ENCODE data around the gene BRD3OS.

The BRD3OS gene

GRCh38 chr9:134053941-134054761 is 28.9 kb downstream of the BRD3OS start:
- no peak for DNase-seq

DNA sequence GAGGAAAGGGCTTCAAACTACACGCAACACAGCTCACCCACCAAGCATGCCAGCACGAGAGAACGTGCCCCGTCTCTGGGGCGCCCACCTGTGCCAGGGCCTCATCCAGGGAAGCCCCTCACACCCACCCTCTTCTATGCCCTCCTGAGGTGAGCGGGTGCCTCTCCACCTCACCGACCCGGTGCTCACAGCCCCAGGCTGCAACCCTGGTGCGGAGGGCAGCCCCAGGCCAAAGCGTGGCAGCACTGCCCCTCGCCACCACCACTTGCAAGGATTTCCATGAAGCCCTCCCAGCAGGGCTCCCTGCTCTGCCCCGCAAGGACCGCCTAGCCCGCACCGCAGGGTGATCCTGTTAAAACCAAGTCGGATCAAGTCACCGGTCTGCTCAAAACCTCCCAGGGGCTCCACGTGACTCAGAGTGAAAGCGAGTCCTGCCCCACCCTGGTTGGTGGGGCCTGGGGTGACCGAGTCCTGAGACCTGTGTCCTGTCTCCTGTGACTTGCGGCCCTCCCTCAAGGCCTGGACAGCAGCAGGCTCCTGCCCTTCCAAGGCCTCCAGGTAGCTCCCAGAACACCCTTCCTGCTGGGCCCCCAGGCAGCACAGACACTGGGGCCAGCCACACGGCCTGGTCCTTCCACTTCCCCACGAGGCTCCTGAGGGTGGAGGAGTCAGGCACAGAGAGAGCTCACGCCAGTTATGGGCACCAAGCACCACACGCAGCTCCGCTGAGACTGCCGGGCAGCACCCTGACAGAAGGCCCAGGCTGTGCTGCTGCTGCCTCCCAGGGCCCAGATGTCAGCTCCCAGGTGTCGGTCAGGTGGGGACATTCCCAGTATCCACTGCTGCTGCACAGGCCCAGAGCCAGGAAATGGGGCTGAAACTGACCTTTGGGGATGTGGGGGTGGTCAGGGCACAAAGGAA is 29.9 kb downstream of the BRD3OS start:
- no peak for DNase-seq

DNA sequence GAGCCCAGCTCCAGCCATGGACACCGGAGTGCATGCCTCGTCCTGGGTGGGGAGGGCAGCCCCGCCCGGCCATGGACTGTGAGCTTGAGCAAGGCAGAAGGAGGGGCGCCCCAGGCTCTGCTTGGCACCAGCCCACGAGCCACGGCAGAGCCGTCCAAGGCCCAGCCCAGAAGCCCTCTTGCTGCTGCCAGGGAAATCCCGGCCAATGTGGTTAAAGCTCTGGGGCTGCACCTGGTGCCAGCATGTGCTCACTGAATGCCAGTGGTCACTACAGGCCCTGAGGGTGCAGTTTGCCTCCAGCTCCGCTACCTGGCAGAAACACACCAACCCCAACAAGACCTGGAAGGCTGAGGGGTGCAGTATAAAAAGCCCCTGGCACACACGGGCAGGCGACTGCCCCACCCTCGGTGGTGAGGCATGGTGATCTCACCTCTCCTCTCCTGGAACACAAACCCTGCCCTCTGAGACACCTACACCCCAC is 30.7 kb downstream of the BRD3OS start:
- no peak for DNase-seq

GRCh38 chr9:134056483-134057306 is 31.4 kb downstream of the BRD3OS start:
- no peak for DNase-seq

DNA sequence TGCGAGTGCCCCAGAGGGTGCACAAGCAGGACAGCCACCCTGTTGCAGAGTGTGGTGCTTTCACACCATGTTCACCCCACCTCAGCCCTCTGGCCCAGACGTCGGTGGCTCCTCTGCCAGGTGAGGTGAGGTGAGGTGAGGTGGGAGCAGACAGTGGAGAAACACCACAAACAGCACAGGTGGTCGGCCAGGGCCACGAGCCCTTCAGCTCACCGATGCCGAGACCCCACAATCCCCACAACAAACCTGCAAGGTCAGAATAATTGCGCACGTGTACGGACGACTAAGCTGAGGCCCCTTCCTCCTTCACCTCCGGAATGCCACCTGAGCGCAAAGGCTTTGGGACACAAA is 32.0 kb downstream of the BRD3OS start:
- DNase-seq = no peak

DNA sequence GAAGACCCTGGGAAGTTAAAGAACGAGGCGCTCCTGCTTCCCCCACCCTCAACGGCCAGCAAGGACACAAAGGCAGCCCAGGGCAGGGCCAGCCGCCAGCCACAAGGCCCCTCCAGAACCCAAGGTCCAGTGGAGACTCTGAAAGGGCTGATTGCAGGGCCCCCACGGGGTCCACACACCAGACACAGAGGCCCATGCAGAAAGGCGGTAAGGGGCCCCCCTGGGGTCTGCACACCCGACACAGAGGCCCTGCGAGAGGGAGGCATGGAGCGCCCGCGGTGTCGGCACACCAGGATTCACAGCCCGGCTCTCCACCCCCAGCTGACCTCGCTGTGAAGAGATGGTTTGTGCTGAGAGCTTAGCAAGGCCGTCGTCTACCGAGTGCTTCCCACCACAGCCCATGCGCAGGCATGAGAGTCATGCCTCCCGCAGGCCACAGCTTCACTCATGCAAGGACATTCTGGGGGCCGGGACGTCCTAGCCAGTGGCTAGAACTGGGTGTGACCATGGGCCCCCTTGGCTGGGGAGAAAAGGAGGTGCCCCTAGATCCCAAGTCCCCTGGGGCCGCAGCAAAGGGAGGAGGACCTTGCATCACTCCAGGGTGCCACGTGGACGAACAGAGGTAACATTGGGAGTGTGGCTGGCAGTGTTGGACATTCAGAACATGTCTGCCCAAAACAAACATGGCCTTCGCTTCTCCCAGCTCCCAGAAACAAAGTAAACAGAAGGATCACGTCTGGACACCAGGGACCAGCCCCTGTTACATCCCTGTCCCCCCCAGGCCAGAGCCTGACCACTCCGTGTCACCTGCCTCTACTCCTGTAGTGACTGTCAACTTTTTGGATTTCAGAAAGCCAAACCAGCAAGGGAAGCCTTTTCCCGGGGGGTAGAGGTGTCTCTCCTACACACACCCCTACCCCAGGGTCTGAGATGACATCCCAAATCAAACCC is 32.7 kb downstream of the BRD3OS start:
- no peak for DNase-seq

- DNase-seq = no peak
These were observed 33.4 kb downstream of the BRD3OS start for GRCh38 chr9:134058716-134059115.

- no peak for DNase-seq
These were observed 33.9 kb downstream of the BRD3OS start for GRCh38 chr9:134059188-134059641.

DNA sequence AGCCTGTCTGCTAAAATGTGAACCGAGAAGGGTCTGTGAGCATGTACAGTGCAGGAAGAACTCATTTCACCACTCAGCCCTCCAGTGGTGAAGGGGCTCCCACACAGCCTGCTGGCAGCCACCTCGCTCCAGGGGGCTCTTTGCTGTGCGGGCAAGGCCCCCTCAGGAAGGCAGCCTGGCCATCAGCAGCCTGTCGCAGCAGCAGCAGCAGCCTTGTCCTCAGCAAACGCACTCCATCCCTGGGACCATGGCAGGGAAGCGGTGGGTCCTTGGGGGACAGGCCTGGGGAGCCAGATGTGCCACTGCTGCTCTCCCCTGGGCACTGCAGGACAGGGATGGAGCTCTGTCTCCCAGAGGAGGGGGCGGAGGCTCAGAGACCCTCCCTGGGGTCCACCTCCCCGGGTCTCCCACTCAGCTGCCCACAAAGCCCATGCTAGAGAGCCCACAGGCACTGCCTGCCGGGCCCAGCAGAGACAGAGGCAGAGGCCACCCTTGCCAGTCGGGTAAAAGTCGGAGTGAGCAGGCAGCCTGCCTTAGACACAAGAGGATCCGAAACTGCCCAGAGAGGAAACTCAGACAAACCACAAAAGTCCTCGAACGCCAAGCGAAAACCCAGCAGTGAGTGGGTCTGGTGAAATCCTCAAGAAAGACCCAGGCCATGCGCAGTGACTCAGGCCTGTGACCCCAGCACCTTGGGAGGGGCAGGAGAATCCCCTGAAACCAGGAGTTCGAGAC is 34.5 kb downstream of the BRD3OS start:
- peak in 1 of 2 experiments; percentile 30 for DNase-seq

GRCh38 chr9:134060546-134060945 is 35.3 kb downstream of the BRD3OS start:
- DNase-seq = no peak

DNA sequence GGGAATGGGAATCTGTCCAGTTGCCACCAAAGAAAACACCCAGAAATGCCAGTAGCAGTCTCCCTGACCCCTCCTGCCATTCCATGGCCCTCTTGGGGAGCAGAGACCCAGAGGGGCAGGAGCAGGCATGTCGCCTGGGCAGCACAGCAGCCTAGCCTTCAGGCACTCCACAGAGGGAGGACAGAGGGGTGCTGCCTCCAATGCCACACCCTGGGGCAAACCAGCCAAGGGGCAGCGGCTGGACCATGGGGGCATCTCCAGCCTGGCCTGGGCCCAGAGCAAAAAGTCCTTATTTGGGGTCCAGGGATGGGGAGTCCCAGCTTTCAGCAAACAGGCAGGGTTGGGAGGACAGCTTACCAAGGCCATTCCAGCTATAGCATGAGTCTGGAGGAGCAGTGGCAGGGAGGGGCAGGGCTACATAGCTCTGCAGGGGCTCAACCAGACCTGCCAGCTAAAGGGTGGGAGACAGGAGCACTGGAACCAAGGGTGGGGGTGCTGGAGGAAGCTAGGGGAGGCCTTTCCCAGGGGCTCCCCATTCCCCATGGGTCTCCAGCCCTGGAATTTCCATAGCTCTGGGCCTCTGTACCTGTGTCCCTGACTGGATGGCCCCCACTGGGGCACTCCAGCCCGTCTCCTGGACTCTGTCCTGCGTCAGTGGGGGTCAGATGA is 35.9 kb downstream of the BRD3OS start:
- no peak for DNase-seq

GRCh38 chr9:134061688-134062371 is 36.5 kb downstream of the BRD3OS start:
- DNase-seq = no peak

- no peak for DNase-seq
These were observed 37.3 kb downstream of the BRD3OS start for GRCh38 chr9:134062461-134063087.

DNA sequence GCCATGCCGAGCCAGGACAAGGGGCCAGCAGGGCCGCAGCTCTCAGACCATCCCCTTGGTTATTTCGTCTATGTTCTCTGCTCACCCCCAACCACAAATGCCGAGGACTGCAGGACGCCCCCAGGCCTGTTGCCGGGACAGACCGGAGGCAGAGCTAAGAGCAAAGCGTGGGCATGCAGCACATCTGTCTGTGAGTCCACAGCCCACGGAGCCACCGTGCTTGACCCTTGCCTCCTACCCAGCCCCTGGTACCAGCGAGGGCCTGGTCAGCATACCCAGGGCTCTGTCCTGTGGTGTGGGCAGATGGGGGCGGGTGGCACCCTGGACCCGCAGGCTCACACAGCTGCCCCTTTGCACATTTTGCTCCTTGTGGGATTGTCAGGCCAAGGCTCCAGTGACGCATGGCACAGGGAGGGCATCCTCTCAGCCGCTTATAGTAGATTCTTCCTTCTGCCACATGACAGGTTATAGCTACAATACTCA is 37.8 kb downstream of the BRD3OS start:
- no peak for DNase-seq

DNA sequence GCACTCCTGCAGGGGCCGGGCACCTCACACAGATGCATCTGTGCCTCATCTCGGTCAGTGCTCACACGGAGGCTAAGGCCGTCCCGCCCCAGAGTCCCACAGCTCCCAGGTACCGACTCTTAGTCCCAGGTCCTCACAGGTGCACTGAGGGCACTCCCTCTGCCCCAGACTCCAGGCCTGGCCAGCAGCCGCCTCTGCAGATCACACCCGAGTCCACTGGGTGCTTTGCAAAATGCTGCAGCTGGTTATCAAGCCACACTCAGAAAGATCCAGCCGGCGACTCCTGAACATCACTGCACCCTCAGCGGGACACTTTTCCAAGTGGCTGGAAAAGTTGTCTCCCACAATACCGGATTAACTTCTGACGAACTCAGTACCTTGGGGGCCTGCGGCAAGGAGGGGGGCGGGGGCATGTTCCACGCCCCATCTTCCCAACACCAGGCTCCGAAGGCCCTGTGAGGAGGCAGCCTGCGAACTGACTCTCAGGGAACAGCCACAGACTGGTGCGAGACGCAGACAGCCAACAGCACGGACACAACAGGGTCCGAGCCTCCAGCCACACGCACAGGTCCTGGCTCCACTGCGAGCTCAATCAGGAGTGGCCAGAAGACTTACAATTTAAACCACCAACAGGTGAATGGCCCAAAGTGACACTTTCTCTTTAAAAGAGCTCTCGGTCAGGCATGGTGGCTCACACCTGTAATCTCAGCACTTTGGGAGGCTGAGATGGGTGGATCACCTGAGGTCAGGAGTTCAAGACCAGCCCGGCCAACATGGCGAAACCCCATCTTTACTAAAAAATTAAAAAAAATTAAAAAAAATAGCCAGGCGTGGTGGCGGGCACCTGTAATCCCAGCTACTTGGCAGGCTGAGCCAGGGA is 38.5 kb downstream of the BRD3OS start:
- no peak for DNase-seq

DNA sequence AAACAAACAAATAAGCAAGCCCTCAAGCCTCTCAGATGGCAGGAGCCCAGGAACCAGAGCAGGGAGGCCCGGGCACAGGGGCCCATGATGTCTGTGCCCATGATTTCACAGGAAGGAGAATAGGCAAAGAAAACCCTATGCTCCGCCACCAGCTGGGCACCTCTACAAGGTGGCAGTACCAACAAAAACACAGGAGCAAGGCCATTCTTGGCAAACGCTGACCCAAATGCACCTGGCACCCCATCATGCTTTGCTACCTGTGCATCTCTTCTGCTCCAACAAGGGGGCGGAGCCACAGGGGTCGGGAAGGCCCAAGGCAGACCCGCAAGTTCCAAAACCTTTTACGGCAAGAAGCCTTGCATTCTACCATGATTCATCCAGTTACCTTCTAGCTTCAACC is 39.4 kb downstream of the BRD3OS start:
- no peak for DNase-seq

- DNase-seq = peak; percentile 70 to 74
These were observed 40.5 kb downstream of the BRD3OS start for GRCh38 chr9:134065612-134066419.
